H1 (cell line): Measurements from ENCODE around the gene FAAP100. TPM values are rescaled to one million over a fixed set of nuclear protein-coding genes. Genes with fewer than 3 reads are reported as not detected.

Experiments used
- ATF3 ChIP-seq: IDR thresholded peaks from 2 replicates; pipeline ENCODE4 v1.6.1; 2011; ENCODE audit warnings: low read depth, mild to moderate bottlenecking, low read length; ENCODE audit not compliant: insufficient read depth
- CHD2 ChIP-seq: IDR thresholded peaks from 2 replicates; pipeline ENCODE4 v1.6.1; 2012; ENCODE audit warnings: low read length, improper control_type of control experiment
- FOSL1 ChIP-seq: IDR thresholded peaks from 2 replicates; pipeline ENCODE4 v1.6.1; 2011; ENCODE audit warnings: mild to moderate bottlenecking, low read depth, low read length, moderate library complexity; ENCODE audit not compliant: insufficient read depth
- KDM1A ChIP-seq: fragments of 200-600, 300-600 bp; sonication (generic); IDR thresholded peaks from 2 replicates; pipeline ENCODE4 v1.7.1; 2016; ENCODE audit warnings: mild to moderate bottlenecking, low read length, borderline replicate concordance
- NRF1 ChIP-seq: IDR thresholded peaks from 2 replicates; pipeline ENCODE4 v1.6.1; 2011; ENCODE audit warnings: mild to moderate bottlenecking, low read depth, low read length, improper control_type of control experiment
- RAD21 ChIP-seq, 2 experiments: IDR thresholded peaks in 1 of 2; conservative IDR thresholded peaks in 1 of 2; 2 replicates each; pipeline ENCODE4 v1.6.1; 2011; ENCODE audit warnings: low read depth in 2 of 2, low read length in 2 of 2, improper control_type of control experiment in 1 of 2, inconsistent platforms in 1 of 2, mild to moderate bottlenecking in 1 of 2, moderate library complexity in 1 of 2
- TAF1 ChIP-seq: IDR thresholded peaks from 2 replicates; pipeline ENCODE4 v1.6.1; 2011; ENCODE audit warnings: mild to moderate bottlenecking, low read depth, low read length
- polyA plus RNA-seq, 7 experiments: library from polyadenylated mRNA; depleted of rRNA in 3 of 7; stranded (reverse) in 5 of 7; unstranded in 2 of 7; fragments of >200 nt in 5 of 7; fragments of 200-250 nt in 2 of 7; gene quantifications; 1 replicate in 5 of 7; 2 replicates in 1 of 7; 4 replicates in 1 of 7; pipeline versions ENCODE4 v1.2.1 to v1.2.3, GENCODE V29; 2011 to 2013; ENCODE audit warnings: missing spikeins in 2 of 7, mixed read lengths in 2 of 7
- total RNA-seq: library from RNA; stranded (reverse); fragmentation: NEBNext Ultra II Directional; extraction: Animal tissue kit (Norgen Biotek cat#: 25700); gene quantifications from 2 replicates; pipeline ENCODE4 v1.2.1, GENCODE V29; 2021

The FAAP100 gene
- total and polyA plus RNA-seq, 2 of the 8 experiments (the other 6 are each of a cell fraction or from before 2014, with no cell fraction given), result 23.2 to 41.8 TPM

GRCh38 chr17:81502471-81503017, 49.6 kb downstream of the FAAP100 start (continued):
- TF ChIP-seq CHD2 (no peak), TAF1 (no peak), ATF3 (no peak), KDM1A (no peak), FOSL1 (no peak), RAD21 (IDR thresholded peaks at IDR 0.05 in 1 of 2, conservative IDR thresholded peaks at IDR 0.05 in 1 of 2; ENCODE audit: low read depth in 2 of 2, low read length in 2 of 2) (no peak), NRF1 (no peak)
